AG09309 (cell line): ENCODE results near the gene UBE2A.

ENCODE experiments used
- DNase-seq: peaks from one replicate; pipeline ENCODE4 v3.0.0-alpha.2; 2010; ENCODE audit warnings: low read depth
- H3K4me3 ChIP-seq: 2 replicates; pipeline ENCODE4 v1.5.1; 2011; ENCODE audit warnings: mild to moderate bottlenecking, low read depth, low read length, moderate library complexity; ENCODE audit not compliant: control insufficient read depth
- CTCF ChIP-seq: IDR thresholded peaks from 2 replicates; pipeline ENCODE4 v1.5.1; 2011; ENCODE audit warnings: mild to moderate bottlenecking, low read depth, low read length, inconsistent platforms; ENCODE audit not compliant: insufficient read depth, control insufficient read depth; ENCODE audit errors: missing control alignments

UBE2A gene

GRCh38 chrX:119607018-119607389 lies 32.6 kb downstream of the UBE2A start:
- H3K4me3 ChIP-seq = peak overlapping the region; percentile 62
- no peak for TF ChIP-seq CTCF

GRCh38 chrX:119614776-119615175 lies 40.4 kb downstream of the UBE2A start:
- TF ChIP-seq CTCF = no peak
- DNase-seq = no peak
- H3K4me3 ChIP-seq = no peak overlapping the region

More at GRCh38 chrX:119607018-119607389, 32.6 kb downstream of the UBE2A start:
- DNase-seq = no peak

GRCh38 chrX:119617517-119618164 lies 43.3 kb downstream of the UBE2A start:
- no peak overlapping the region for H3K4me3 ChIP-seq
- DNase-seq = no peak
- TF ChIP-seq CTCF = no peak

GRCh38 chrX:119618439-119618838 lies 44.1 kb downstream of the UBE2A start:
- DNase-seq = no peak
- H3K4me3 ChIP-seq = no peak overlapping the region
- TF ChIP-seq CTCF = no peak

GRCh38 chrX:119622356-119623232 lies 48.2 kb downstream of the UBE2A start:
- DNase-seq = peak; percentile 29
- no peak for TF ChIP-seq CTCF
- no peak overlapping the region for H3K4me3 ChIP-seq

GRCh38 chrX:119624417-119624816 lies 50.1 kb downstream of the UBE2A start:
- no peak overlapping the region for H3K4me3 ChIP-seq
- no peak for DNase-seq
- TF ChIP-seq CTCF = no peak
